Suprapubic skin (tissue), 4 donors: ENCODE results near the gene SLC25A53. TPM values are rescaled to one million over a fixed set of nuclear protein-coding genes. Genes with fewer than 3 reads are reported as not detected.
A peak's percentile ranks its signal among the peaks of the same experiment; 100 is the strongest.

Experiments
- DNase-seq, 2 donors: peaks; one replicate each; pipeline ENCODE4 v3.0.0-alpha.2; 2019; ENCODE audit warnings: low spot score in 2 of 2
- H3K27ac ChIP-seq: fragments of 200-600 bp; sonication (generic); one replicate; pipeline ENCODE4 v1.5.1; 2019
- H3K27me3 ChIP-seq: fragments of 200-600 bp; sonication (generic); one replicate; pipeline ENCODE4 v1.5.1; 2019
- H3K36me3 ChIP-seq: fragments of 200-600 bp; sonication (generic); one replicate; pipeline ENCODE4 v1.5.1; 2019
- H3K4me1 ChIP-seq: fragments of 200-600 bp; sonication (generic); one replicate; pipeline ENCODE4 v1.5.1; 2019
- H3K4me3 ChIP-seq: fragments of 200-600 bp; sonication (generic); one replicate; pipeline ENCODE4 v1.5.1; 2019; ENCODE audit warnings: mild to moderate bottlenecking
- H3K9me3 ChIP-seq: fragments of 200-600 bp; sonication (generic); one replicate; pipeline ENCODE4 v1.5.1; 2019
- EP300 ChIP-seq: sonication (generic); formaldehyde crosslinking; IDR thresholded peaks from one replicate; pipeline ENCODE4 v1.6.1; 2017; ENCODE audit warnings: antibody characterized with exemption
- POLR2A ChIP-seq, 2 donors: fragments of 450-650 bp; IDR thresholded peaks; one replicate each; pipeline ENCODE4 v1.6.1; 2017; ENCODE audit warnings: antibody characterized with exemption in 2 of 2, mild to moderate bottlenecking in 2 of 2, moderate library complexity in 2 of 2
- POLR2AphosphoS5 ChIP-seq, 3 donors: sonication (generic); formaldehyde crosslinking; IDR thresholded peaks; one replicate each; pipeline ENCODE4 v1.6.1; 2017; ENCODE audit warnings: antibody characterized with exemption in 3 of 3
- WGBS: methylation state at CpG from one replicate; pipeline ENCODE4 v1.1.5; 2018; 5-methylcytosine and 5-hydroxymethylcytosine counted together
- total RNA-seq, 4 donors: library from RNA; depleted of rRNA; stranded (reverse); fragments of >200 nt; gene quantifications; one replicate each; pipeline ENCODE4 v1.1.0, GENCODE V29; 2016
- TF ChIP-seq, protein P1 (sequence below), 2 donors: fragments of 200-600 bp in 1 of 2; fragments of 450-650 bp in 1 of 2; sonication (generic) in 1 of 2; IDR thresholded peaks; one replicate each; pipeline ENCODE4 v1.5.1; 2016 to 2019; ENCODE audit warnings: antibody characterized with exemption in 2 of 2, mild to moderate bottlenecking in 1 of 2, moderate library complexity in 1 of 2

The SLC25A53 gene
- total RNA-seq, 4 donors from 2014 or later: 5.5 to 22.0 (median 7.6) TPM

DNA sequence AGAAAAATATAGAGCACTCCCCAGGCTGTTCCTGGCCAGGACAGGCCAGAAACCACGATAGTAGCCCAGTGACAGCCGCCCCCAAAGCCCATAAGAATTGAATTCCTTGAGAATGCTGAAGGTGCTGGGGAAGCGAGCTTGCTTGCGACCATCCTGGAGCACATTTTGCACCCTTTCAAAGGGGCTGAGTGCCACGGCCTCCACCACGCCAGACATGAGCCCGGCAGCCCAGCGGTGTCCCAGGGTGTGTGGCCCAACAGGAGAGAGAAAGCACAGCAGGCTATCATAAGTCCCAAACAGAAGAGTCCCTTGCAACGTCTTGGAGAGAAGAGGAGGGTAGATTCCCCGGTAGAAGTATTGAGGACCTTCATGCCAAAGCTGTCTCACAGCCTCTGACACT is 52.1 kb downstream of the SLC25A53 start:
- TF ChIP-seq POLR2AphosphoS5 (IDR thresholded peaks at IDR 0.05): no peak
- TF ChIP-seq EP300: no peak
- TF ChIP-seq, protein P1, sequence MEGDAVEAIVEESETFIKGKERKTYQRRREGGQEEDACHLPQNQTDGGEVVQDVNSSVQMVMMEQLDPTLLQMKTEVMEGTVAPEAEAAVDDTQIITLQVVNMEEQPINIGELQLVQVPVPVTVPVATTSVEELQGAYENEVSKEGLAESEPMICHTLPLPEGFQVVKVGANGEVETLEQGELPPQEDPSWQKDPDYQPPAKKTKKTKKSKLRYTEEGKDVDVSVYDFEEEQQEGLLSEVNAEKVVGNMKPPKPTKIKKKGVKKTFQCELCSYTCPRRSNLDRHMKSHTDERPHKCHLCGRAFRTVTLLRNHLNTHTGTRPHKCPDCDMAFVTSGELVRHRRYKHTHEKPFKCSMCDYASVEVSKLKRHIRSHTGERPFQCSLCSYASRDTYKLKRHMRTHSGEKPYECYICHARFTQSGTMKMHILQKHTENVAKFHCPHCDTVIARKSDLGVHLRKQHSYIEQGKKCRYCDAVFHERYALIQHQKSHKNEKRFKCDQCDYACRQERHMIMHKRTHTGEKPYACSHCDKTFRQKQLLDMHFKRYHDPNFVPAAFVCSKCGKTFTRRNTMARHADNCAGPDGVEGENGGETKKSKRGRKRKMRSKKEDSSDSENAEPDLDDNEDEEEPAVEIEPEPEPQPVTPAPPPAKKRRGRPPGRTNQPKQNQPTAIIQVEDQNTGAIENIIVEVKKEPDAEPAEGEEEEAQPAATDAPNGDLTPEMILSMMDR (IDR thresholded peaks at IDR 0.05): no peak
- no peak for TF ChIP-seq POLR2A (IDR thresholded peaks at IDR 0.05)
- no peak for DNase-seq
- no peaks in the 10 kb centered on the region for H3K36me3 ChIP-seq
- H3K27me3 ChIP-seq: no peaks in the 10 kb centered on the region
- WGBS: 81% methylated on average over 7 of the region's 10 CpGs
- H3K4me3 ChIP-seq: no peak overlapping the region
- no peaks in the 10 kb centered on the region for H3K9me3 ChIP-seq
- H3K27ac ChIP-seq: no peak overlapping the region
- no peaks in the 10 kb centered on the region for H3K4me1 ChIP-seq

DNA sequence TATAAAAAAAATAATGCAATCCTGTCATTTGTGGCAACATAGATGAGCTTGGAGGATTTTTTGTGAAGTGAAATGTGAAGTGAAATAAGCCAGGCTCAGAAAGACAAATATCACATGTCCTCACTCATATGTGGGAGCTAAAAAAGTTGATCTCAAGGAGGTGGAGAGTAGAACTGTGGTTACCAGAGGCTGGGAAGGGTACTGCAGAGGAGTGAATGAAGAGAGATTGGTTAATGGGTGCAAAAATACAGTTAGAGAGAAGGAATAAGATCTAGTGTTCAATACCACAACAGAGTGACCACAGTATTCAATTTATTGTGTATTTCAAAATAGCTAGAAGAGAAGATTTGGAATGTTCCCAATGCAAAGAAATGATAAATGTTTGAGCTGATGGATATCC is 57.9 kb downstream of the SLC25A53 start:
- Histone ChIP-seq H3K36me3 (no peaks in the 10 kb centered on the region), H3K4me3 (no peak overlapping the region), H3K4me1 (no peaks in the 10 kb centered on the region), H3K27me3 (no peaks in the 10 kb centered on the region), H3K9me3 (no peaks in the 10 kb centered on the region), H3K27ac (no peak overlapping the region)
- TF ChIP-seq POLR2AphosphoS5 (IDR thresholded peaks at IDR 0.05): no peak
- TF ChIP-seq, protein P1 (IDR thresholded peaks at IDR 0.05): no peak
- TF ChIP-seq EP300: no peak
- TF ChIP-seq POLR2A (IDR thresholded peaks at IDR 0.05): no peak
- DNase-seq: no peak

DNA sequence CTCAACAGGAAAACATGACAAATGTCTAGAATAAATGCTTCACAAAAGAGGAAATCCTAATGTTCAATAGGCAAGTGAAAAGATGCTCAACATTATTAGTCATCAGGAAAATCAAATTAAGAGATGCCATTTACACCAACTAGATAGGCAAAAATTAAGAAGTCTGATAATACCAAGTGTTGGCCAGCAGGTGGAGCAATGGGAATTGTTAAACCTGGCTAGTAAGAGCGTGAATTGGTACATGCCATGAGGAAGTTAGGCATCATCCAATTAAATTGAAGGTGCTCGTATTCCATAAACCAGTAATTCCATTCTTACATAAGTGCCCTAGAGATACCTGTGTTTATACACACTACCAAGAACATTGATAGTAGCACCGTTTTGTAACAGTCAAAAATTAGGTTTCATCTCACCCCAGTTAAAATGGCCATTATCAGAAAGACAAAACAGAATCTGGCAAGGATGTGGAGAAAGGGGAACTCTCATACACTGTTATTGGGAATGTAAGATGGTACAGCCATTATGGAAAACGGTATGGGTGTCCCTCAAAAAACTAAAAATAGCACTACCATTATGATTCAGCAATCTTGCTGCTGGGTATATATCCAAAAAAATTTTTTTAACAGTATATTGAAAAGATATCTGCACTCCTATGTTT is 58.5 kb downstream of the SLC25A53 start:
- WGBS: 4% methylated on average over 4 of the region's 4 CpGs
- no peak overlapping the region for H3K27ac ChIP-seq
- no peak for DNase-seq
- no peak overlapping the region for H3K4me3 ChIP-seq
- H3K27me3 ChIP-seq: no peaks in the 10 kb centered on the region
- no peak for TF ChIP-seq EP300
- no peak for TF ChIP-seq POLR2AphosphoS5 (IDR thresholded peaks at IDR 0.05)
- TF ChIP-seq, protein P1 (IDR thresholded peaks at IDR 0.05): peak; percentile 27 to 64
- no peaks in the 10 kb centered on the region for H3K9me3 ChIP-seq
- no peaks in the 10 kb centered on the region for H3K4me1 ChIP-seq
- H3K36me3 ChIP-seq: no peaks in the 10 kb centered on the region

- no peaks in the 10 kb centered on the region for H3K36me3 ChIP-seq
- TF ChIP-seq POLR2A (IDR thresholded peaks at IDR 0.05) (no peak), EP300 (no peak), POLR2AphosphoS5 (IDR thresholded peaks at IDR 0.05) (no peak)
- TF ChIP-seq, protein P1 (IDR thresholded peaks at IDR 0.05): no peak
- H3K27me3 ChIP-seq: no peaks in the 10 kb centered on the region
- H3K27ac ChIP-seq: no peak overlapping the region
- no peak overlapping the region for H3K4me3 ChIP-seq
- H3K9me3 ChIP-seq: no peaks in the 10 kb centered on the region
- WGBS: 100% methylated on average over 2 of the region's 7 CpGs
- no peak for DNase-seq
- no peaks in the 10 kb centered on the region for H3K4me1 ChIP-seq
Observed at GRCh38 chrX:104085919-104086318, 70.9 kb downstream of the SLC25A53 start.

GRCh38 chrX:104085477-104085876 is 71.3 kb downstream of the SLC25A53 start:
- Histone ChIP-seq H3K9me3 (no peaks in the 10 kb centered on the region), H3K27ac (no peak overlapping the region), H3K36me3 (no peaks in the 10 kb centered on the region), H3K4me1 (no peaks in the 10 kb centered on the region), H3K27me3 (no peaks in the 10 kb centered on the region), H3K4me3 (no peak overlapping the region)
- TF ChIP-seq POLR2A (IDR thresholded peaks at IDR 0.05): no peak
- WGBS: 83% methylated on average over 6 of the region's 7 CpGs
- no peak for DNase-seq
